K562 (cell line): Measurements from ENCODE around the gene CISD2. TPM values are rescaled to one million over a fixed set of nuclear protein-coding genes. Genes with fewer than 3 reads are reported as not detected.

Experiments used
- ATAC-seq: fragments of 200-7000 bp; cut with Tn5 transposase; 3 replicates; pipeline ENCODE4 v1.9.1; 2020; ENCODE audit warnings: moderate library complexity
- BruUV-seq: library from RNA; stranded (reverse); fragments of 400-500 nt; replicated peaks from 2 replicates; lab custom pipeline; 2021; lab: Mats Ljungman, UMichigan
- CTCF ChIA-PET: fragments of 300-600 bp; formaldehyde crosslinking; extraction: SDS; loops from one replicate; lab custom pipeline; 2021; ENCODE audit warnings: low intra/inter-chr PET ratio; lab: Yijun Ruan, JAX
- POLR2A ChIA-PET: fragments of 300-600, 350-650 bp; sonication (Branson Sonifier 250); formaldehyde crosslinking; extraction: SDS; loops from one replicate; lab custom pipeline; 2021; ENCODE audit warnings: antibody characterized with exemption, inconsistent platforms; lab: Yijun Ruan, JAX
- DNase-seq, 4 experiments: peaks; one replicate each; pipeline versions ENCODE4 v3.0.0 to v3.0.0-alpha.2; 2011 to 2018; ENCODE audit warnings: low spot score in 3 of 4, mixed read lengths in 3 of 4; ENCODE audit errors: extremely low read depth in 1 of 4
- FAIRE-seq: peaks from 2 replicates; lab custom pipeline; 2011; peaks lifted over from hg19 to GRCh38; lab: Jason Lieb, UNC
- H2AFZ ChIP-seq: 2 replicates; pipeline ENCODE4 v1.6.0; 2011; ENCODE audit warnings: low read depth, low read length, control low read depth, inconsistent platforms
- H3K27ac ChIP-seq: fragments of 200-600 bp; 3 replicates; pipeline ENCODE4 v1.8.0; 2011; ENCODE audit warnings: low read depth, mild to moderate bottlenecking, control low read depth, inconsistent platforms, low read length, moderate library complexity, mixed read lengths; ENCODE audit errors: extremely low read depth
- H3K27me3 ChIP-seq, 2 experiments: fragments of 300-600 bp in 1 of 2; 2 replicates in 1 of 2; 3 replicates in 1 of 2; pipeline versions ENCODE4 v1.6.0 to v1.8.0; 2011; ENCODE audit warnings: inconsistent platforms in 2 of 2, low read length in 2 of 2, mild to moderate bottlenecking in 1 of 2, mixed read lengths in 1 of 2, moderate library complexity in 1 of 2; ENCODE audit not compliant: control insufficient read depth in 2 of 2, insufficient read depth in 2 of 2
- H3K36me3 ChIP-seq: fragments of 300-600 bp; 3 replicates; pipeline ENCODE4 v1.8.0; 2011; ENCODE audit warnings: mild to moderate bottlenecking, low read length, inconsistent platforms; ENCODE audit not compliant: control insufficient read depth, insufficient read depth
- H3K4me1 ChIP-seq, 2 experiments: fragments of 200-600 bp in 1 of 2; replicated peaks in 1 of 2; 2 replicates in 1 of 2; 3 replicates in 1 of 2; pipeline versions ENCODE4 v1.5.1 to v1.8.0; 2011; ENCODE audit warnings: inconsistent platforms in 2 of 2, low read length in 2 of 2, mild to moderate bottlenecking in 1 of 2, mixed read lengths in 1 of 2, moderate library complexity in 1 of 2; ENCODE audit not compliant: control insufficient read depth in 2 of 2, insufficient read depth in 2 of 2
- H3K4me2 ChIP-seq: 2 replicates; pipeline ENCODE4 v1.6.1; 2011; ENCODE audit warnings: low read length, control low read depth, inconsistent platforms, mixed read lengths; ENCODE audit not compliant: insufficient read depth
- H3K4me3 ChIP-seq: fragments of 200-600 bp; sonication (generic), shearing (Covaris generic); 2 replicates; pipeline ENCODE4 v1.5.1; 2016; ENCODE audit warnings: control low read depth, inconsistent platforms
- H3K79me2 ChIP-seq: fragments of 200-600 bp; 3 replicates; pipeline ENCODE4 v1.8.0; 2011; ENCODE audit warnings: low read length, inconsistent platforms; ENCODE audit not compliant: control insufficient read depth, insufficient read depth
- H3K9ac ChIP-seq, 2 experiments: 2 replicates each; pipeline versions ENCODE4 v1.6.0 to v1.6.1; 2011; ENCODE audit warnings: low read depth in 2 of 2, low read length in 2 of 2, control low read depth in 1 of 2, inconsistent platforms in 1 of 2, mild to moderate bottlenecking in 1 of 2, mixed read lengths in 1 of 2; ENCODE audit not compliant: insufficient read depth in 1 of 2
- H3K9me1 ChIP-seq: one replicate; pipeline ENCODE4 v1.6.0; 2011; ENCODE audit warnings: inconsistent platforms, mild to moderate bottlenecking, low read length, moderate library complexity; ENCODE audit not compliant: control insufficient read depth, insufficient read depth
- H3K9me3 ChIP-seq: replicated peaks from 2 replicates; pipeline ENCODE4 v1.5.1; 2011; ENCODE audit warnings: low read depth, low read length, inconsistent platforms; ENCODE audit not compliant: control insufficient read depth, insufficient read depth
- H4K20me1 ChIP-seq: replicated peaks from 2 replicates; pipeline ENCODE4 v1.6.1; 2011; ENCODE audit warnings: low read length, inconsistent platforms, mixed read lengths; ENCODE audit not compliant: control insufficient read depth, insufficient read depth
- BHLHE40 ChIP-seq: IDR thresholded peaks from 2 replicates; pipeline ENCODE4 v1.6.1; 2011; ENCODE audit warnings: low read length, improper control_type of control experiment
- CEBPG ChIP-seq, 3 experiments: fragments of 200-800 bp in 1 of 3; sonication (Bioruptor generic) in 1 of 3; sonication (generic) in 1 of 3; formaldehyde crosslinking in 1 of 3; IDR thresholded peaks in 2 of 3; conservative IDR thresholded peaks in 1 of 3; 2 replicates each; pipeline versions ENCODE4 v1.6.1 to v1.8.0; 2016 to 2022; ENCODE audit warnings: missing compliant biosample characterization in 2 of 3, missing genetic modification characterization in 2 of 3, mild to moderate bottlenecking in 1 of 3, missing genetic modification reagents in 1 of 3
- FOXK1 ChIP-seq: sonication (generic); formaldehyde crosslinking; IDR thresholded peaks from 2 replicates; pipeline ENCODE4 v1.8.0; 2022; ENCODE audit warnings: missing genetic modification reagents, mild to moderate bottlenecking, borderline replicate concordance
- RUNX1 ChIP-seq: sonication (generic); IDR thresholded peaks from 2 replicates; pipeline ENCODE4 v1.6.1; 2016; ENCODE audit warnings: antibody characterized with exemption, low read depth
- WGBS: fragments of 100-300 bp; shearing (Covaris generic); methylation state at CpG from one replicate; pipeline ENCODE4 v1.1.6; 2016; ENCODE audit warnings: low coverage, mixed read lengths; ENCODE audit not compliant: insufficient coverage; ENCODE audit errors: missing lambda C conversion rate; 5-methylcytosine and 5-hydroxymethylcytosine counted together
- in situ Hi-C: fragments of 300-500 bp; cut with MboI; formaldehyde crosslinking; loops from 4 replicates; pipeline ENCODE4 v1.15.0; 2018; ENCODE audit warnings: inconsistent platforms, mixed read lengths
- intact Hi-C: fragments of 100-400 bp; cut with micrococcal nuclease; formaldehyde crosslinking; loops from 2 replicates; pipeline ENCODE4 v1.14.2; 2022
- polyA plus RNA-seq, 8 experiments: library from polyadenylated mRNA; depleted of rRNA in 4 of 8; stranded (reverse) in 5 of 8; unstranded in 3 of 8; fragments of >200 nt; fragmentation: Nextera tagmentation in 2 of 8; fragmentation: Illumina TruSeq in 1 of 8; extraction: Ambion mirVana in 2 of 8; extraction: Trizol in 1 of 8; gene quantifications; 2 replicates each; pipeline versions ENCODE4 v1.2.1 to v1.2.3, GENCODE V29; 2011 to 2014; ENCODE audit warnings: inconsistent platforms in 1 of 8, missing spikeins in 1 of 8
- total RNA-seq, 7 experiments: library from RNA; depleted of rRNA in 6 of 7; stranded (reverse); fragments of >200 nt in 6 of 7; fragmentation: Illumina TruSeq in 2 of 7; extraction: Trizol in 2 of 7; gene quantifications; 2 replicates each; pipeline versions ENCODE4 v1.2.1 to v1.2.3, GENCODE V29; 2011 to 2021; ENCODE audit warnings: low replicate concordance in 1 of 7
- TF ChIP-seq, protein P1 (sequence below): fragments of 450-650 bp; IDR thresholded peaks from 2 replicates; pipeline ENCODE4 v1.6.1; 2016

The CISD2 gene
- total and polyA plus RNA-seq, 9 of the 15 experiments (the other 6 are each of a cell fraction or from before 2014, with no cell fraction given): 37.8 to 91.4 (median 59.8) TPM

DNA sequence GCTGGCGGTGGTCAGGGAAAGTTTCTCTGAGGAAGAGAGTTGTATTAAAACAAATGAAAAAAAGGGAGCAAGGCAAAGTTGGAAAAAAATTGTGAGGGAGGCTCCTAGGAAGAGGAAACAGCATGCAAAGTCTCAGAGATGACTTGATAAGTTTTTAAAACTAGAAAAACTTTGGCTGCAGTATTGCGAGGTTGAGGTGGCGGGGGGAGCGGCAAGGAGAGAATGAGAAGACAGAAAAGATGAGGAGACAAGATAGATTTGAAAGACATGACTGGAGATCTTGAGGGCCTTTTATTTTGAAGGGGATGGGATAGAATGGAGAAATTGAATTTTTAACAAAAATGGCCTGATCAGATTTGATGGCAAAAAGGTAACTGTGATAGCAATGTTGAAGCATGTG lies 36.7 kb upstream of the CISD2 start (continued):
- TF ChIP-seq, protein P1, sequence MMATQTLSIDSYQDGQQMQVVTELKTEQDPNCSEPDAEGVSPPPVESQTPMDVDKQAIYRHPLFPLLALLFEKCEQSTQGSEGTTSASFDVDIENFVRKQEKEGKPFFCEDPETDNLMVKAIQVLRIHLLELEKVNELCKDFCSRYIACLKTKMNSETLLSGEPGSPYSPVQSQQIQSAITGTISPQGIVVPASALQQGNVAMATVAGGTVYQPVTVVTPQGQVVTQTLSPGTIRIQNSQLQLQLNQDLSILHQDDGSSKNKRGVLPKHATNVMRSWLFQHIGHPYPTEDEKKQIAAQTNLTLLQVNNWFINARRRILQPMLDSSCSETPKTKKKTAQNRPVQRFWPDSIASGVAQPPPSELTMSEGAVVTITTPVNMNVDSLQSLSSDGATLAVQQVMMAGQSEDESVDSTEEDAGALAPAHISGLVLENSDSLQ: peak; percentile 36; the same call in 1 of the 2 replicates
- TF ChIP-seq CEBPG (CRISPR knock-in tag; IDR thresholded peaks at IDR 0.05) (no peak), CEBPG (tag; conservative IDR thresholded peaks at IDR 0.05 in 1 of 2, IDR thresholded peaks at IDR 0.05 in 1 of 2) (no peak)

DNA sequence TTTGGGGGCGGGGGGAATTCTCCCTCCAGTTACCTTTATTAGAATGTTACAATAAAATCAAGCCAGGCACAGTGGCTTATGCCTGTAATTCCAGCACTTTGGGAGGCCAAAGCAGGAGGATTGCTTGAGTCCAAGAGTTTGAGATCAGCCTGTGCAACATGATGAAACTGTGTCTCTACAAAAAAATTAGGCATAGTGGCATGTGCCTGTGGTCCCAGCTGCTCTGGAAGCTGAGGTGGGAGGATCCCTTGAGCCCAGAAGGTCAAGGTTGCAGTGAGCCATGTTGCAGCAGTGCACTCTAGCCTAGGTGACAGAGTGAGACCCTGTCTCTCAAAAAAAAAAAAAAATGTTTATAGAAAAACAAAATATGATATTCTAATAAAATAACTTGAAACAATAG lies 36.1 kb upstream of the CISD2 start:
- TF ChIP-seq FOXK1 (CRISPR knock-in tag): no peak
- peak; percentile 35; the same call in 1 of the 2 replicates for TF ChIP-seq CEBPG (CRISPR knock-in tag; IDR thresholded peaks at IDR 0.05)
- no peak for TF ChIP-seq CEBPG (tag; conservative IDR thresholded peaks at IDR 0.05 in 1 of 2, IDR thresholded peaks at IDR 0.05 in 1 of 2)
- TF ChIP-seq BHLHE40: peak; percentile 47
- no peak for TF ChIP-seq RUNX1
- ATAC-seq (no peak), FAIRE-seq (no peak), DNase-seq (peak in 1 of 4 experiments; percentile 44)
- H3K27me3 ChIP-seq: no peaks in the 10 kb centered on the region
- H3K9ac ChIP-seq: no peak overlapping the region
- peaks cover 6 to 10% of the 10 kb centered on the region in 2 experiments; a peak in 4 of 5 replicates for H3K4me1 ChIP-seq
- H4K20me1 ChIP-seq: no peaks in the 10 kb centered on the region
- H3K36me3 ChIP-seq: no peaks in the 10 kb centered on the region
- CTCF ChIA-PET: no interaction called here
- no TSS peak for BruUV-seq
- WGBS: 45% methylated on average over 1 of the region's 1 CpG
- no peak overlapping the region for H3K4me3 ChIP-seq
- peaks cover 53% of the 10 kb centered on the region for H3K79me2 ChIP-seq
- in situ Hi-C loops (no loop called here), intact Hi-C loops (no loop called here)
- no peak overlapping the region; the same call in 1 of the 2 replicates for H3K4me2 ChIP-seq
- no peak overlapping the region for H3K27ac ChIP-seq
- POLR2A ChIA-PET: no interaction called here
- no peak overlapping the region for H2AFZ ChIP-seq
- no peaks in the 10 kb centered on the region for H3K9me1 ChIP-seq
- H3K9me3 ChIP-seq: no peaks in the 10 kb centered on the region
